GM19397 (cell line): ENCODE results near the gene NRBP1.
A peak's percentile ranks its signal among the peaks of the same experiment; 100 is the strongest.

Experiments used
- ATAC-seq: cut with Tn5 transposase; IDR thresholded peaks from one replicate; pipeline ENCODE4 v1.9.1; 2021; ENCODE audit warnings: mild to moderate bottlenecking, moderate library complexity; ENCODE audit not compliant: unreplicated experiment

Gene NRBP1

GRCh38 chr2:27489498-27490397 lies 61.3 kb downstream of the NRBP1 start, which contains the start of gene IFT172:
Gene IFT172, minus strand, starts transcription at chr2:27489743. Its CDS starts 90 bp downstream, at chr2:27489653.
- ATAC-seq, result peak; percentile 89
